NCI-H345 treated with DMSO at 0.1 percent for 48 hours (cell line): ENCODE data around the gene VPS41.
A peak's percentile ranks its signal among the peaks of the same experiment; 100 is the strongest.

Experiments used
- DNase-seq: peaks from one replicate; lab custom pipeline; 2025; ENCODE audit not compliant: unreplicated experiment; lab: John Stamatoyannopoulos, UW

Gene VPS41

GRCh38 chr7:38740041-38740440, 168.9 kb downstream of the VPS41 start:
- DNase-seq: no peak

- DNase-seq: no peak
Observed at GRCh38 chr7:38736138-38736537, 172.9 kb downstream of the VPS41 start.

DNA sequence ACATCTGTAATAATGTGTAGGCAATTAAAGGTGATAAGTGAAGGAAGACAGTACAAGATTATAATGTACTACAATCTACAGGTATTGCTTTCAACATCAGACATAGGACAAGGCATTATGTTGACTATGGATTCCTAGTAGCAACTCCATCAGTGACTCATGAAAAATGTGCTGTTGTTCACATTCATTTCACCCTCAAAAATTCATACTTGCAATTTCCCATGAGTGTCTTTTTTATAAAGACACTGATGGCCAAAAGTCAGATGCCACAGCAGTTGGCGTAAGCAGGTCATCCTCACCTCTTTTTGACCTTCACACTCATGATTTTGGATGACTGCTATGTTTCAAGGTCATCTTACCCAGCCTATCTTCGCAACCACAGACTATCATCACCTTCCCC, 177.8 kb downstream of the VPS41 start:
- DNase-seq: no peak

DNA sequence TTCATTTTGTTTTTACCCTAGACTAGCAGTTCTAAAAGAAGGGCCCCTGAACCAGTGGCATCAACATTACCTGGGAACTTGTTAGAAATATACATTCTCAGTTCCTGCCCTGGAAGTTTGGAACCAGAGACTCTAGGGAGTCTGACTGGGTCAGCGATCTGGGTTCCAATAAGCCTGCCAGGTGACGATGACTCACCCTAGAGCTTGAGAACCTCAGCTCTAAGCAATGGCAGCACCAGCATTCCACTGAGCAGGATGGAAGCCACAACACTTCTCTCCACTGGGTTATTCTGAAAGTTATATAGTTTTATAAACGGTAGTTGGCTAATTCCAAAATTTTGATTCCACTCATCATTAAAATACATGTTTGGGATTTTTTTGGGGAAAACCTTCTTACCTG, 180.8 kb downstream of the VPS41 start:
- DNase-seq: no peak

- DNase-seq: no peak
Observed at GRCh38 chr7:38727184-38727940, 181.6 kb downstream of the VPS41 start.

DNA sequence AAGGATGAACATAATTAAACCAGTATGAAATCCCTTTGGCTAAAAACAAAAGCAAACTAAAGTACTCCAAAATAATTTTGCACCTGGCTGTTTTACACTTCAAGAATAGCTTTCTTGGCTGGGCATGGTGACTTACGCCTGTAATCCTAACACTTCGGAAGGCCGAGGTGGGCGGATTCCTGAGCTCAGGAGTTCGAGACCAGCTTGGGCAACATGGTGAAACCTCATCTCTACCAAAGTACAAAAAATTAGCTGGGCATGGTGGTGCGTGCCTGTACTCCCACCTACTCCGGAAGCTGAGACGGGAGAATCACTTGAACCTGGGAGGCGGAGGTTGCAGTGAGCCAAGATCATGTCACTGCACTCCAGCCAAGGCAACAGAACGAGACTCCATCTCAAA, 185.7 kb downstream of the VPS41 start:
- DNase-seq: no peak

- DNase-seq: no peak
Observed at GRCh38 chr7:38716397-38716796, 192.6 kb downstream of the VPS41 start.

GRCh38 chr7:38709123-38709522, 199.9 kb downstream of the VPS41 start:
- DNase-seq: no peak

DNA sequence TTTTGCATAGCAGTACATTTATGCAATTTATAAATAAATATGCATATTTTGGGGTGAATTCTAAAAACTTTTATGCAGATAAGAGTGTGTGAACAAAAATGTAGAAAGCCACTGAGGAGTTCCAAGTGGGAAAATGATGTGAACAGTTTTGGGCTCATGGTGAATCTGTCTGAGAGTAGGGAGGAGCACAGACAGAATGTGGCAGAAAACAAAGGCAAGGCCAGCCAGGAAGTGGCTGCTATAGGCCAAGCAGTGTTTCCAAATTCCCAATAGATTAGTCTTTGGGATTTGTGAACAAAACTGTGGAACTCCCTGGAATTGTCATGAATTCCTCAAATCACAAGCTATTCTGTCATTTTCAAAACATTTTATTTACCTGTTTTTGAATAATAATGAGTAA, 204.2 kb downstream of the VPS41 start:
- no peak for DNase-seq

DNA sequence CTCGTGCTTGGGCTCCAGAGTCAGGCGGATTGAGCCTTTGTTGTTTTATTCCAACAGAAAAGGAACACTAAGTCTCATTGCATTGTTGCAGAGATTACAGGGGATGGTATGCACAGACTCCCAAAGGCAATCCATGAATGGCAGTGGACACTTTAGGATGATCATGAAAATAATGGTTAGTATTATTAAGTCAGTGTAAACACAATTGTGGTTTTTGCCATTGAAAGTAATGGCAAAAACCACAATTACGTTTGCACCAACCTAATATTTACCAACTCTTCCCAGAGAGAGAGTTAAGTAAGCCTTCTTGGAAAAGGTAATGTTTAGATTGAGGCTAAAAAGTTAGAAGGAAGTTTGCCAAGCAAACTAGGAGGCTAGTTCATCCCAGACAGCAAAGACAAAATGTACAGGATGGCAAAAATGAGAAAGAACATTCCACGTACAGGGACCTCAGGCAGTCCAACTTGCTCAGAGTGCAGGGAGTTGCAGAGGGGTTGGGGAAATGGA, 204.9 kb downstream of the VPS41 start:
- no peak for DNase-seq

DNA sequence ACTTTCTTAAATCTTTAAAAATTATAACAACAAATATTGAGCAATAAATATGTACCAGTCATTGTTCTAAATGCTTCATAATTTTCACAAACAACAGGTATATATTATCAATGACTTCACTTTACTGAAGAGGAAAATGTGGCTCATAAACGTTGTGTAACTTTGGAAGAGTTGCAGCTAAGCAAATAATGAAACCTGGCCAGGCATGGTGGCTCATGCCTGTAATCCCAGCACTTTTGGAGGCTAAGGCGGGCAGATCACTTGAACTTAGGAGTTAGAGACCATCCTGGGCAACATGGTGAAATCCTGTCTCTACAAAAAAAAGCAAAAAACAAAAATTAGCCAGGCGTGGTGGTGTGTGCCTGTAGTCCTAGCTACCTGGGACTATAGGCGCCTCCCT, 205.9 kb downstream of the VPS41 start:
- DNase-seq: no peak

DNA sequence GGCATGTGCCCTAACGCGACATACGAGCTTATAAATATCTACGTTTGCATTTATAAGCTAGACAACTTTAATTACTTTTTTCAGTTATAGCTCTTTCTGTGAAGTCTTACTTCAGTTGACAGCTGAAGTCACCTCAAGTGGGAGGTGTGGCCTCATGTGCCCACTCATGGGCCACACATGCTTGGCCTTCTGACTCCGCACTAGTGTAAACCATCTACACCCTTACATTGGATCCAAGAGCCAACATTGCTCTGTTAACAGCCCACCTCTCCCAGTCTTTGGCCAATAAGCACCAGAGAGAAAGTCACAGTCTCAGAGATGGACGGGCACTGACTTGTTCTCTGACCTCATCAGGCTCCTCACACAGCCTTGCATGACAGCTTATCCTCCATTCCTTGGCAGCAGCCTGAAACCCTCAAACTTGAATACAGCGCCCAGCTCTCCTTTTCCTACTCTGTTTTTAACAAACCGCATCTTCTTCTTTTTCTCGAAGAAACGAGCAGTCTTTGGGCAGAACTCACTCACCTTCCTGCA, 206.9 kb downstream of the VPS41 start:
- no peak for DNase-seq

GRCh38 chr7:38700116-38700515, 208.9 kb downstream of the VPS41 start:
- DNase-seq: no peak

DNA sequence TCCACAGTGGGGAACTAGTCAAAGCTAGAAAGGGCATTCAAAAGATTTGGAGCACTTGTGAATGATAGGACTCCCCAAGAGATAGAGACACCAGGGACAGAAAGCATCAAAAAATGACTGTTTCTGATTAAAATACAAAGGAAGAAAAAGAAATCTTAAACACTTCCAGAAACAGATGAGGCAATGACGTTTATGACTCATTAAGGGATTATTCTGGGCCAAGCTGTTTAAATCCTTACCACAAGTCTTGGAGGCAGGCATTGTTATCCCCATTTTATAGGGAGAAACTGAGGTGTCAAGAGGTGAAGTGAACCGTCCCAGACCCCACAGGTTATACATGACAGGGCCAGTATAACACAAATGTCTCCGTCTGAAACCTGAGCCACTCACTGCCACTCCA, 209.5 kb downstream of the VPS41 start:
- DNase-seq: no peak

- DNase-seq: no peak
Observed at GRCh38 chr7:38694326-38694725, 214.7 kb downstream of the VPS41 start.

GRCh38 chr7:38686888-38687287, 222.1 kb downstream of the VPS41 start:
- DNase-seq: no peak

DNA sequence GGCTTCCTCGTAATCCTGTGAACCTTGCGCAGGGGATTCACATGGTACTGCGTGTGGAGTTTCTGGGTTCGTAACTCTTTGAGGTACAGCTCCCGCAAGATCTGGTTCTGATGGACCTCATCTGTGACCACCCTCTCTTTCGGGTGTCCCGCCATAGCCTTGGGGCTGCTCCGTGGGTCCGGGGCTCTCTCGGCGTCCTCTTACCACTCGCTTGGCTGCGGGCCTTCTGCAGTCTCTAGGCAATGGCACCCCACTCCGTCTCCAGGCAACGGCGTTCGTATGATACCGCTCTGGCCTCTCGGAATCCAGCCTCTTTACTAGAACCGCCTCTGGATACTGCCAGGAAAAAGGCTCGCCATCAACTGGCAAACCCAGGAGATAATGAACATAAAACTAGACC, 223.1 kb downstream of the VPS41 start:
- no peak for DNase-seq

DNA sequence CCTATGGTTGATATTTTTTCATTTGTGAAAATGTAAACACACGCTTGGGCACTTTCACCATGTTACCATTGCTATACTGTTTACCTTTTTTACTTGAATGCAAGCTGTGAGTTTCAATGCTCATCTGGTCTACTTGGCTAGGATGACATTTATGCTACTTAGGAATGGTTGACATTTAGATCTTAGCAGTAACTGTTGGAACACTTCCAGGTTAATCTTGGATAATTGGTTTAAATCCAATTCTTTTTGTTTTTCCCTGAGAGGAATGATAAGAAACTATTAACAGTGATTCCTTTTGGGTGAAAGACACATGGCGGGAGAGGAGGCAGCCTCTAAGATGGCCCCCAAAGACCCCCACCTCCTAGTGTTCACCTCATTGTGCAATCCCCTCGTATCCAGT, 226.4 kb downstream of the VPS41 start:
- no peak for DNase-seq

GRCh38 chr7:38681882-38682281, 227.1 kb downstream of the VPS41 start:
- peak; percentile 97 for DNase-seq

- no peak for DNase-seq
Observed at GRCh38 chr7:38679419-38679818, 229.6 kb downstream of the VPS41 start.

GRCh38 chr7:38678698-38679054, 230.3 kb downstream of the VPS41 start:
- DNase-seq: no peak

DNA sequence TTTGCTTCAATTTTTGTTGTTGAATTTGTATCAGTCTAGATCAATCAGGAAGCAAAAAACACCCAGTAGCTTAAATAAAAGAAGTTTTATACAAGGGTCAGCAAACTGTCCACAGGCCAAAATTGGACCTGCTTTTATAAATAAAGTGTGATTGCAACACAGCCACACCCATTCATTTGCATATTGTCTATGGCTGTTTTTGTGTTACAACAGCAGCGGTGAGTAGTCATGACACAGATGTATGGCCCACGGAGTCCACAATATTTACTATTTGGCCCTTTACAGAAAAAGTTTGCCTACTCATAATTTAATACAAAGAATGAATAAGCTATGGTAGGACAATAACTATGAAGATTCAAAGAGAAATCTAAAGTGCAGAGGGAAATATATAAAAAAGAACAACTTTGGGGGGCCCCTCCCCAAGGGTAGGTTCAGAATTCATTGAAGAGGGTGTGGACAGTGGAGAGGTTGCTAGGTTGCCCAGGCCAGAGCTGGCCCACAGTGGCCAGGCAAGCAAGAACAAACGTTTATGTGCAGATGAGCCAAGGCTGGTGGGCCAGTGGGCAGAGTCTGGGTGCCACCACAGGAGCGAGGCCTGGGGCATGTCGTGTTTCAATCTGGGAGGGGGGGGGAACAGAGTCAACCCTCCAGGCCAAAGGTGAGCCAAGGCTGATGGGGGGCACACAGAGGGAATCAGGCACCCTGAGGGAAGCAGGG, 230.9 kb downstream of the VPS41 start:
- DNase-seq: no peak
